BLaER1 (cell line): ENCODE data around the gene TBC1D22A.

Experiments
- H3K27ac ChIP-seq: shearing (Covaris generic); formaldehyde crosslinking; 2 replicates; pipeline ENCODE4 v1.8.1; 2022
- H3K27me3 ChIP-seq: shearing (Covaris generic); formaldehyde crosslinking; 2 replicates; pipeline ENCODE4 v1.8.1; 2022
- H3K36me3 ChIP-seq: shearing (Covaris generic); formaldehyde crosslinking; 2 replicates; pipeline ENCODE4 v1.8.1; 2022
- H3K4me1 ChIP-seq: shearing (Covaris generic); formaldehyde crosslinking; 2 replicates; pipeline ENCODE4 v1.8.1; 2022
- H3K4me2 ChIP-seq: shearing (Covaris generic); formaldehyde crosslinking; 2 replicates; pipeline ENCODE4 v1.8.1; 2022
- H3K4me3 ChIP-seq: shearing (Covaris generic); formaldehyde crosslinking; 2 replicates; pipeline ENCODE4 v1.8.1; 2022
- H3K9ac ChIP-seq: shearing (Covaris generic); formaldehyde crosslinking; 2 replicates; pipeline ENCODE4 v1.8.1; 2022
- H3K9me3 ChIP-seq: shearing (Covaris generic); formaldehyde crosslinking; 2 replicates; pipeline ENCODE4 v1.8.1; 2022
- H4K20me1 ChIP-seq: shearing (Covaris generic); formaldehyde crosslinking; 2 replicates; pipeline ENCODE4 v1.8.1; 2022
- Cebpa-rat ChIP-seq: shearing (Covaris generic); IDR thresholded peaks from 2 replicates; pipeline ENCODE4 v1.8.1; 2022

The TBC1D22A gene

DNA sequence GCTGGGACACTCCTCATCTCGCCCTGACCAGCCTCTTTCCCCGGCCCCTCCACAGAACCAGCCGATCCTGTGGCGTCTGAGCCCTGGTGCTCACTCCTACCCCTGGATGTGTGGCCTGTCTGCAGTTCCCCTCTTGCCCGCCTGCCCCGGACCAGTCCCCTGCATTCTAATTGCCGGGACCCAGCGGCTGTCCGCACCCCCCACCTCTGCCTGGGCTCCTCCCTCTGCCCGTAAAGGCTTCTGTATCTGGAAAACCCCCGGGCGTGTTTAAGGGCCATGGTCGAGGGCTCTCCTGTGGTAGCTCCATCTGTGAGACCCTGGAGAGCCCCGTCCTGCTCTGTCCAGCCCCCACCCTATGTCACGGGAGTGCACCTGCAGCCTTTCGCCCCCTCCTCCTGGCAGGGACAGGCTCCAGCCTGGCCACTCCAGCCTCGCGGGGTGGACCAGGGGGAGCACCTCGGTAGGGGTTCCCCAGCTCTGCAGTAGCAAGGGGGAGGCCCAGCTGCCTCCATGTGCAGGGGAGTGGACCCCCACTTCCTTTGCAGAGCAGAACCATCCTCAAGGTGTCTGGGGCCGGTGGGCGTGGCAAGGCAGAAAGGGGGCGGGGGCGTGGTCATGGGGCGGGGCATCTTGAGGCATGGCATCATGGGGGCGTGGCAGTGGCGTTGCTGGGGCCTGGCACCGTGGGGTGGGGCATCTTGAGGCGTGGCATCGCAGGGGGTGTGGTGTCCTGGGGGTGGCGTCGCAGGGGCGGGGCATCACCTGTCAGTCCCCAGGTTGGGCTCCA, 430.4 kb downstream of the TBC1D22A start:
- no peaks in the 10 kb centered on the region for H3K27me3 ChIP-seq
- no peak for TF ChIP-seq Cebpa-rat
- no peaks in the 10 kb centered on the region for H3K36me3 ChIP-seq
- H3K4me1 ChIP-seq: no peaks in the 10 kb centered on the region
- H3K4me3 ChIP-seq: no peak overlapping the region
- H3K27ac ChIP-seq: no peak overlapping the region
- H4K20me1 ChIP-seq: no peaks in the 10 kb centered on the region
- no peak overlapping the region for H3K4me2 ChIP-seq
- H3K9ac ChIP-seq: no peak overlapping the region
- no peaks in the 10 kb centered on the region for H3K9me3 ChIP-seq

GRCh38 chr22:47193606-47194329, 431.3 kb downstream of the TBC1D22A start:
- TF ChIP-seq Cebpa-rat: no peak
- H3K4me2 ChIP-seq: no peak overlapping the region

DNA sequence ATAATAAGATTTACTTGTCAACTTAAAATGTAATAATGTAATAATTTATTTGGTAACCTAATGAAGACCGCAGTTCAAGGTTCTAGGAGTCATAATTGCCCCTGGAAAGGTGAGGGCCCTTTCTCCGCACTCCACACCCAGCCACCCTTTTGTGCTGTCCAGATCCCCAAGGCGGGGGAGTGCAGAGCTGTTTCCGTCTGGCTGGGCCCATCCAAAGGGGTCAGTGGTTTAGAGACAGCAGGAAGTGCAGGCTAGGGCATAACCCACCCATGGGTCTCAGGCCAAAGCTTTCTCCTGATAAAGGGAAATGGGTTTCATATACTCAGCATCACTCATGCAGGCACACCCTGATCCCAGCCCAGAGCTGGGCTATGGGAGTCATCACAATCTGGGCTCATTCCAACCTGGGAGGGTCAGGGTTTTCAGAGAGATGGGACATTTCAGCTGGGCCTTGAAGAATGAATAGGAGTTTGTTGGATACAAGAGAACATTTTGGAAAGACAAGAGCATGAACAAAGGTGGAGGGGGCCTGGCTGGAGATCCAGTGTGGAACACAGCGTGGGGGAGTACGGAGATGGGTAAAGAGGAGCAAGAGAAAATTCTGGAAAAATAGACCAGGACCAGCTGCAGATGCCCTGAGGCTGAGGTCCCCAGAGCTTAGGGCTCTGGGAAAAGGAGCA, 432.2 kb downstream of the TBC1D22A start:
- no peak overlapping the region for H3K4me2 ChIP-seq
- H3K36me3 ChIP-seq: no peaks in the 10 kb centered on the region
- no peak for TF ChIP-seq Cebpa-rat
- H3K4me3 ChIP-seq: no peak overlapping the region
- H3K27ac ChIP-seq: no peak overlapping the region
- no peaks in the 10 kb centered on the region for H3K27me3 ChIP-seq
- no peak overlapping the region for H3K9ac ChIP-seq
- H3K9me3 ChIP-seq: no peaks in the 10 kb centered on the region
- no peaks in the 10 kb centered on the region for H3K4me1 ChIP-seq
- H4K20me1 ChIP-seq: no peaks in the 10 kb centered on the region

More at GRCh38 chr22:47193606-47194329, 431.3 kb downstream of the TBC1D22A start:
- H3K36me3 ChIP-seq: no peaks in the 10 kb centered on the region
- H3K9me3 ChIP-seq: no peaks in the 10 kb centered on the region
- H4K20me1 ChIP-seq: no peaks in the 10 kb centered on the region
- no peak overlapping the region for H3K27ac ChIP-seq
- no peaks in the 10 kb centered on the region for H3K27me3 ChIP-seq
- H3K9ac ChIP-seq: no peak overlapping the region
- H3K4me3 ChIP-seq: no peak overlapping the region
- no peaks in the 10 kb centered on the region for H3K4me1 ChIP-seq

- no peak for TF ChIP-seq Cebpa-rat
- Histone ChIP-seq H3K36me3 (no peaks in the 10 kb centered on the region), H4K20me1 (no peaks in the 10 kb centered on the region), H3K9ac (no peak overlapping the region), H3K4me2 (no peak overlapping the region), H3K4me1 (no peaks in the 10 kb centered on the region), H3K27me3 (no peaks in the 10 kb centered on the region), H3K4me3 (no peak overlapping the region), H3K9me3 (no peaks in the 10 kb centered on the region), H3K27ac (no peak overlapping the region)
Observed at GRCh38 chr22:47195156-47195483, 432.7 kb downstream of the TBC1D22A start.

DNA sequence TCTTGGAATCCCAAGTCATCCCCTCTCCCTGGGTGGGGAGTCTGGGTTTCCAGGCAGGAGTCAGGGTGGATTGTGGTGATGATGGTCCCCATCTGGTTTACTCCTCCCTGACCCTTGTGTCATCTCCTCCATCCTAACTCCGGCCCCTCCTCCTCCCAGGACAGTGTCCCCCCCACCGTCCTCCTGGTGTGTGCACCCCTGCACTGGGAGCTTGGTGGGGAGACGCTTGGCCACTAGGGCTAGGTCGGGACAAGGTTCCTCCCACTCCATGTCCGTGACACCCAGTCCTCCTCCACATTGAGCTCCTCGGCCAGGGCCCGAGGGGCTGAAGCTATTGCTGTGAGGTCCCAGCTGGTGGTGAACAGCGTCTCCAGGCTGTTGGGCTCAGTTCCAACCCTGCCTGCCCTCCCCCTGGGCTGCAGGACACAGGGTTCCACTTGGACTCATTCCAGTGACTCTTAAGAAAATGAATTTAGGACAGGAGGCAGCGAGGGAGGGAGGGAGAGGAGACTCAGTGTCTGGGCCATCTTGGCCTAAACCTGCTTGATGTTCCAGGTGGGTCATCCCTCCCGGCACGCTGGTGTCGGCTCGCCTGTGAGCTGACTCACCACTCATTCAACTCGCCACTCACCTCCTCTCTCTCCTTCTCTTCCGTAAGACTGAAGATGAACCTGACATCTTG, 433.2 kb downstream of the TBC1D22A start:
- Histone ChIP-seq H4K20me1 (no peaks in the 10 kb centered on the region), H3K4me2 (no peak overlapping the region), H3K4me1 (no peaks in the 10 kb centered on the region), H3K27me3 (no peaks in the 10 kb centered on the region), H3K36me3 (no peaks in the 10 kb centered on the region), H3K4me3 (no peak overlapping the region), H3K27ac (no peak overlapping the region), H3K9me3 (no peaks in the 10 kb centered on the region), H3K9ac (no peak overlapping the region)
- no peak for TF ChIP-seq Cebpa-rat

GRCh38 chr22:47196166-47196849, 433.9 kb downstream of the TBC1D22A start:
- no peak for TF ChIP-seq Cebpa-rat
- no peak overlapping the region for H3K9ac ChIP-seq
- H3K4me1 ChIP-seq: no peaks in the 10 kb centered on the region
- H3K36me3 ChIP-seq: no peaks in the 10 kb centered on the region
- no peaks in the 10 kb centered on the region for H3K9me3 ChIP-seq
- no peak overlapping the region for H3K27ac ChIP-seq
- H3K4me3 ChIP-seq: no peak overlapping the region
- no peak overlapping the region for H3K4me2 ChIP-seq
- H3K27me3 ChIP-seq: no peaks in the 10 kb centered on the region
- H4K20me1 ChIP-seq: no peaks in the 10 kb centered on the region

- Histone ChIP-seq H3K9ac (no peak overlapping the region), H3K4me1 (no peaks in the 10 kb centered on the region), H3K27me3 (no peaks in the 10 kb centered on the region), H3K4me2 (no peak overlapping the region), H4K20me1 (no peaks in the 10 kb centered on the region), H3K36me3 (no peaks in the 10 kb centered on the region), H3K9me3 (no peaks in the 10 kb centered on the region), H3K27ac (no peak overlapping the region), H3K4me3 (no peak overlapping the region)
- TF ChIP-seq Cebpa-rat: no peak
Observed at GRCh38 chr22:47196881-47197772, 434.7 kb downstream of the TBC1D22A start.

DNA sequence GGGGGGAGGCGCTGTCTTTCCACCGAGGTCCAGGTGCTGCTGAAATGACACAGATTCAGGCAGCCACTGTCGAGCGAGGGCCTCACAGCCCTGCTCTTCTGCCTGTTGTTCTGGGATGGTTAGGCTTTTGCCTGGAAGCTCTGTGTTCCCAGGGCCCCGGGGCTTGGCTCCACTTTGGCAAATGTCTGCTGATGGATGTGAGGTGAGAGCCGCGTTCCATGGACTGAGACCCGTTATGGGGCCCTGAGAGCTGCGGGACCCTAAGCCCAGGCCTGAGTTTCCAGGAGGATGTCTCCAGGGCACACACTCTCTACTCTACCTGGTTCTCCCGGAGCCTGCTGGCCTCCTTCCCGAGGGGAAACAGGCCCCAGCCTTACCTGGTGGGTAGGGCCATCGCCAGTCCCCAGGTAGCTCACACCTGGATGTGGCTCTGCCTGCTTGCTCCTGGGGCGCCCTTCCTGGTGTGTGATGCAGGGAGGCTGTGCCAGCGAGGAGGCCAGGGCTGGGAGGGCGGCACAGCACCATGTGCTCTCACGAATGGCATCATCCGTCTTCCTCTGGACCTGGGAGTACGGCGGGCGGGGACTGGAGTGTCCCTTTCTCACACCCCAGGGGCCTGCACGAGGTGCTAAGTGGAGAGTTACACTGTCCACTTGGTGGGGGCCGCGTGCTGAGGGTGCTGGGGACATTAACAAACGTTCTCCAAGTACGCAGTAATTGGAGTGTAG, 435.5 kb downstream of the TBC1D22A start:
- no peak overlapping the region for H3K4me2 ChIP-seq
- TF ChIP-seq Cebpa-rat: no peak

More for the DNA sequence above, 435.5 kb downstream of the TBC1D22A start:
- Histone ChIP-seq H4K20me1 (no peaks in the 10 kb centered on the region), H3K36me3 (no peaks in the 10 kb centered on the region), H3K4me1 (no peaks in the 10 kb centered on the region), H3K4me3 (no peak overlapping the region), H3K9me3 (no peaks in the 10 kb centered on the region), H3K9ac (no peak overlapping the region), H3K27me3 (no peaks in the 10 kb centered on the region), H3K27ac (no peak overlapping the region)
